Kidney glomerular epithelial cell (primary cell): Measurements from ENCODE around the gene ACTG2.
A peak's percentile ranks its signal among the peaks of the same experiment; 100 is the strongest.
"Not testable (repeated sequence)": the region's sequence is repeated elsewhere in the genome, so short reads cannot be mapped to it uniquely, and the experiment has no call there.

ENCODE experiments used
- DNase-seq: peaks from one replicate; lab custom pipeline; 2025; lab: John Stamatoyannopoulos, UW

ACTG2 gene

GRCh38 chr2:73893764-73894474 is 1.1 kb downstream of the ACTG2 start:
- DNase-seq: no peak

- DNase-seq: no peak
Measured at GRCh38 chr2:73894475-73894850, 1.7 kb downstream of the ACTG2 start.

GRCh38 chr2:73894877-73895276 is 2.1 kb downstream of the ACTG2 start:
- no peak for DNase-seq

- DNase-seq: no peak
Measured at GRCh38 chr2:73895473-73895872, 2.7 kb downstream of the ACTG2 start.

GRCh38 chr2:73896362-73897239 is 3.8 kb downstream of the ACTG2 start:
- no peak for DNase-seq

GRCh38 chr2:73897240-73897583 is 4.4 kb downstream of the ACTG2 start:
- DNase-seq: no peak

- DNase-seq: no peak
Measured at GRCh38 chr2:73897934-73898333, 5.1 kb downstream of the ACTG2 start.

GRCh38 chr2:73899801-73900336 is 7.1 kb downstream of the ACTG2 start:
- no peak for DNase-seq

- no peak for DNase-seq
Measured at GRCh38 chr2:73901143-73901542, 8.3 kb downstream of the ACTG2 start.

GRCh38 chr2:73902284-73902683 is 9.5 kb downstream of the ACTG2 start:
- no peak for DNase-seq

- no peak for DNase-seq
Measured at GRCh38 chr2:73903313-73903712, 10.5 kb downstream of the ACTG2 start.

GRCh38 chr2:73903949-73904613 is 11.3 kb downstream of the ACTG2 start:
- DNase-seq: not testable (repeated sequence)

- no peak for DNase-seq
Measured at GRCh38 chr2:73904952-73905351, 12.1 kb downstream of the ACTG2 start.

GRCh38 chr2:73906847-73907505 is 14.2 kb downstream of the ACTG2 start:
- DNase-seq: no peak

- DNase-seq: no peak
Measured at GRCh38 chr2:73907840-73908452, 15.1 kb downstream of the ACTG2 start.

- peak; percentile 89 for DNase-seq
Measured at GRCh38 chr2:73908689-73909652, 16.2 kb downstream of the ACTG2 start.

- DNase-seq: no peak
Measured at GRCh38 chr2:73910873-73911547, 18.2 kb downstream of the ACTG2 start.

- DNase-seq: no peak
Measured at GRCh38 chr2:73911548-73912208, 18.9 kb downstream of the ACTG2 start.

GRCh38 chr2:73913414-73914054 is 20.7 kb downstream of the ACTG2 start:
- no peak for DNase-seq
